ENCODE data around the gene BRSK2. TPM values are rescaled to one million over a fixed set of nuclear protein-coding genes. Genes with fewer than 3 reads are reported as not detected.

BRSK2 gene
- total RNA-seq, 1 experiment from 2014 or later = 32.2 TPM

DNA sequence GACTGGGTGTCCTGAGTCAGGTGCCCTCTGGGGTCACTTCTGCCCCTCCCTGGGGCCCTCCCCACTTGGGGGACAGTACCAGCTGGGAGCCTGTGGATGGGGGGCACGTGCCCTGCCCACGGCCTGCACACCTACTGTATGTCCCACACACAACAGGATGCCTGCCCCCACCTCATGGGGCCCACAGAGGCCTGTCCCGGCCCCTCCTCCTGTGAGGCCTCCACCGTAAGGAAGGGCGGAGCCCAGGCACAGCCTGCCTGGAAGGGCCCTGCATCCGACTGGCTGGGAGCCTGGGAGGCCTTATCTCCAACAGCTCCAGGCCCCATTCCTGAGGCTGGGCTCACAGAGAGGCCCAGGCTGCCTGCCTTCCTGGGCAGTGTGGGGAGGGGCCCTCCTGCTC is 47.8 kb downstream of the BRSK2 start:
- Histone ChIP-seq H3K36me3 (ENCODE audit: control insufficient read depth, insufficient read depth, low read length) (no peaks in the 10 kb centered on the region), H3K9me3 (ENCODE audit: control insufficient read depth, insufficient read depth, low read depth, low read length) (no peaks in the 10 kb centered on the region), H3K27ac (ENCODE audit: low read length) (peak overlapping the region; percentile 41), H3K27me3 (ENCODE audit: control insufficient read depth, insufficient read depth, low read length) (no peaks in the 10 kb centered on the region), H3K4me1 (ENCODE audit: control insufficient read depth, insufficient read depth, low read length) (peaks cover 45% of the 10 kb centered on the region), H3K4me3 (ENCODE audit: low read depth in 2 of 2, low read length in 2 of 2) (no peak overlapping the region)
- DNase-seq (ENCODE audit: low read depth, low spot score) (no peak), ATAC-seq (peak; percentile 82)
- POLR2A ChIA-PET = no interaction called here
- CTCF ChIA-PET = interaction anchor here (0.6 kb wide), 3 partner anchors 153 to 210 kb away, joined by 5 to 9 read pairs (median 5); no protein-coding TSS in a partner anchor
- in situ Hi-C loops (cut with HindIII; ENCODE audit: low pct_unique_long_range_greater_than_20kb, low sequenced_read_pairs) = no loop called here
- intact Hi-C loops (cut with micrococcal nuclease; ENCODE audit: unreplicated experiment) = no loop called here
- no peak for TF ChIP-seq SIN3A (IDR thresholded peaks at IDR 0.05; ENCODE audit: borderline replicate concordance, insufficient read depth, low read depth, low read length)
- TF ChIP-seq TCF7L2 (IDR thresholded peaks at IDR 0.05; ENCODE audit: low read depth, low read length) = no peak
- TF ChIP-seq, protein P1, sequence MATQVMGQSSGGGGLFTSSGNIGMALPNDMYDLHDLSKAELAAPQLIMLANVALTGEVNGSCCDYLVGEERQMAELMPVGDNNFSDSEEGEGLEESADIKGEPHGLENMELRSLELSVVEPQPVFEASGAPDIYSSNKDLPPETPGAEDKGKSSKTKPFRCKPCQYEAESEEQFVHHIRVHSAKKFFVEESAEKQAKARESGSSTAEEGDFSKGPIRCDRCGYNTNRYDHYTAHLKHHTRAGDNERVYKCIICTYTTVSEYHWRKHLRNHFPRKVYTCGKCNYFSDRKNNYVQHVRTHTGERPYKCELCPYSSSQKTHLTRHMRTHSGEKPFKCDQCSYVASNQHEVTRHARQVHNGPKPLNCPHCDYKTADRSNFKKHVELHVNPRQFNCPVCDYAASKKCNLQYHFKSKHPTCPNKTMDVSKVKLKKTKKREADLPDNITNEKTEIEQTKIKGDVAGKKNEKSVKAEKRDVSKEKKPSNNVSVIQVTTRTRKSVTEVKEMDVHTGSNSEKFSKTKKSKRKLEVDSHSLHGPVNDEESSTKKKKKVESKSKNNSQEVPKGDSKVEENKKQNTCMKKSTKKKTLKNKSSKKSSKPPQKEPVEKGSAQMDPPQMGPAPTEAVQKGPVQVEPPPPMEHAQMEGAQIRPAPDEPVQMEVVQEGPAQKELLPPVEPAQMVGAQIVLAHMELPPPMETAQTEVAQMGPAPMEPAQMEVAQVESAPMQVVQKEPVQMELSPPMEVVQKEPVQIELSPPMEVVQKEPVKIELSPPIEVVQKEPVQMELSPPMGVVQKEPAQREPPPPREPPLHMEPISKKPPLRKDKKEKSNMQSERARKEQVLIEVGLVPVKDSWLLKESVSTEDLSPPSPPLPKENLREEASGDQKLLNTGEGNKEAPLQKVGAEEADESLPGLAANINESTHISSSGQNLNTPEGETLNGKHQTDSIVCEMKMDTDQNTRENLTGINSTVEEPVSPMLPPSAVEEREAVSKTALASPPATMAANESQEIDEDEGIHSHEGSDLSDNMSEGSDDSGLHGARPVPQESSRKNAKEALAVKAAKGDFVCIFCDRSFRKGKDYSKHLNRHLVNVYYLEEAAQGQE (IDR thresholded peaks at IDR 0.05; ENCODE audit: insufficient read depth in 1 of 2, low read depth in 2 of 2, low read length in 1 of 2) = no peak
- TF ChIP-seq, protein P2, sequence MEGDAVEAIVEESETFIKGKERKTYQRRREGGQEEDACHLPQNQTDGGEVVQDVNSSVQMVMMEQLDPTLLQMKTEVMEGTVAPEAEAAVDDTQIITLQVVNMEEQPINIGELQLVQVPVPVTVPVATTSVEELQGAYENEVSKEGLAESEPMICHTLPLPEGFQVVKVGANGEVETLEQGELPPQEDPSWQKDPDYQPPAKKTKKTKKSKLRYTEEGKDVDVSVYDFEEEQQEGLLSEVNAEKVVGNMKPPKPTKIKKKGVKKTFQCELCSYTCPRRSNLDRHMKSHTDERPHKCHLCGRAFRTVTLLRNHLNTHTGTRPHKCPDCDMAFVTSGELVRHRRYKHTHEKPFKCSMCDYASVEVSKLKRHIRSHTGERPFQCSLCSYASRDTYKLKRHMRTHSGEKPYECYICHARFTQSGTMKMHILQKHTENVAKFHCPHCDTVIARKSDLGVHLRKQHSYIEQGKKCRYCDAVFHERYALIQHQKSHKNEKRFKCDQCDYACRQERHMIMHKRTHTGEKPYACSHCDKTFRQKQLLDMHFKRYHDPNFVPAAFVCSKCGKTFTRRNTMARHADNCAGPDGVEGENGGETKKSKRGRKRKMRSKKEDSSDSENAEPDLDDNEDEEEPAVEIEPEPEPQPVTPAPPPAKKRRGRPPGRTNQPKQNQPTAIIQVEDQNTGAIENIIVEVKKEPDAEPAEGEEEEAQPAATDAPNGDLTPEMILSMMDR (IDR thresholded peaks at IDR 0.05) = no peak
- no TSS peak for BruUV-seq (replicated peaks)

DNA sequence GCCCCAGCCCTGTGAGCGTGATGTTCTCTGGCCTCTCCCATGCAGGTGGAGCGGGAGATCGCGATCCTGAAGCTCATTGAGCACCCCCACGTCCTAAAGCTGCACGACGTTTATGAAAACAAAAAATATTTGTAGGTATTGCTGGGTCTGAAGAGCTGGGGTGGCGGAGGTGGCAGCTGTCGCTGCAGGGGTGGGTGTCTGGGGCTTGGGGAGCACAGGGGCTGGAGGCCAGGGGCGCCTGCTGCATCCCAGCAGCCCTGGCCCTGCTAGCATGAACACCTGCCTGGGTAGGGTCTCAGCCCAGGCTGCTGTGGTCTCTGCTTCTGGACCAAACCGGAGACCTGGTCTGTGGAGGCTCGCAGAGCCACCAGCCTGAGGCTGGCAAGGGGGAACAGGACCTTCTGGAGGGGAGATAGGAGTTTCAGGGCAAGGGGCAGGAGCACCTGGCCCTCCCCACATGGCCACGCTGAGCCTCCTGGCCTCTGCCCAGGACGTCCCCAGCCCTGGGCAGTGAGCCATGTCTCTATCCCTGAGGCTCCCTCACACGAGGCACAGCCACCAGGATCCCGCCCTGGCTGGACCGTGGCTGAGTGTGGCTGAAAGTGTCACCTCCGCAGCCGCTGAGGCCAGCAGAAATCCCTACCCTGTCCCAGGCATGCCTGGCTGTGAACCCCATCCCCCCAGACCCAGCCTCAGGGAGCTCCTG is 48.7 kb downstream of the BRSK2 start:
- no TSS peak for BruUV-seq (replicated peaks)
- Histone ChIP-seq H3K9me3 (ENCODE audit: control insufficient read depth, insufficient read depth, low read depth, low read length) (no peaks in the 10 kb centered on the region), H3K27ac (ENCODE audit: low read length) (peak overlapping the region; percentile 41), H3K4me1 (ENCODE audit: control insufficient read depth, insufficient read depth, low read length) (peaks cover 46% of the 10 kb centered on the region), H3K27me3 (ENCODE audit: control insufficient read depth, insufficient read depth, low read length) (no peaks in the 10 kb centered on the region), H3K36me3 (ENCODE audit: control insufficient read depth, insufficient read depth, low read length) (no peaks in the 10 kb centered on the region), H3K4me3 (ENCODE audit: low read depth in 2 of 2, low read length in 2 of 2) (no peak overlapping the region)
- CTCF ChIA-PET = interaction anchor here (0.6 kb wide), 3 partner anchors 154 to 209 kb away, joined by 5 to 9 read pairs (median 5); no protein-coding TSS in a partner anchor
- intact Hi-C loops (cut with micrococcal nuclease; ENCODE audit: unreplicated experiment) (no loop called here), in situ Hi-C loops (cut with HindIII; ENCODE audit: low pct_unique_long_range_greater_than_20kb, low sequenced_read_pairs) (no loop called here)
- no peak for TF ChIP-seq POLR2AphosphoS5 (IDR thresholded peaks at IDR 0.05; ENCODE audit: low read depth, low read length)
- TF ChIP-seq, protein P1 (IDR thresholded peaks at IDR 0.05; ENCODE audit: insufficient read depth in 1 of 2, low read depth in 2 of 2, low read length in 1 of 2) = peak in 1 of 2 experiments; percentile 47; a peak in 1 of 4 replicates
- no peak for TF ChIP-seq TCF7L2 (IDR thresholded peaks at IDR 0.05; ENCODE audit: low read depth, low read length)
- TF ChIP-seq, protein P2 (IDR thresholded peaks at IDR 0.05) = no peak
- no peak for TF ChIP-seq SIN3A (IDR thresholded peaks at IDR 0.05; ENCODE audit: borderline replicate concordance, insufficient read depth, low read depth, low read length)
- peak; percentile 10 for ATAC-seq
- POLR2A ChIA-PET = no interaction called here
- DNase-seq (ENCODE audit: low read depth, low spot score) = no peak
